PC-9 (cell line): ENCODE results near the gene MCM7. TPM values are rescaled to one million over a fixed set of nuclear protein-coding genes. Genes with fewer than 3 reads are reported as not detected.

ENCODE experiments used
- BruUV-seq: library from RNA; stranded (reverse); fragments of 400-500 nt; replicated peaks from 2 replicates; lab custom pipeline; 2021; lab: Mats Ljungman, UMichigan
- CTCF ChIA-PET: fragments of 300-600 bp; sonication (Branson Sonifier 250); formaldehyde crosslinking; loops from one replicate; lab custom pipeline; 2022; ENCODE audit warnings: antibody characterized with exemption; lab: Charles Lee
- POLR2A ChIA-PET: fragments of 300-600 bp; sonication (Branson Sonifier 250); formaldehyde crosslinking; loops from one replicate; lab custom pipeline; 2022; ENCODE audit warnings: antibody characterized with exemption; ENCODE audit not compliant: unreplicated experiment; lab: Charles Lee
- DNase-seq, 2 experiments: peaks; one replicate each; pipeline versions ENCODE4 v3.0.0 to v3.0.0-alpha.2; 2015 to 2022; ENCODE audit warnings: mixed read lengths in 1 of 2
- H2AFZ ChIP-seq: fragments of 200-600 bp; sonication (generic); 2 replicates; pipeline ENCODE4 v1.8.1; 2017; ENCODE audit warnings: antibody characterized with exemption
- H3F3A ChIP-seq: fragments of 200-600 bp; sonication (generic); 2 replicates; pipeline ENCODE4 v1.8.1; 2017; ENCODE audit warnings: antibody characterized with exemption, mild to moderate bottlenecking, low read depth; ENCODE audit not compliant: insufficient read depth
- H3K27ac ChIP-seq: fragments of 200-600 bp; sonication (generic); 2 replicates; pipeline ENCODE4 v1.6.1; 2016; ENCODE audit warnings: mixed run types
- H3K27me3 ChIP-seq: fragments of 200-600 bp; sonication (generic); 2 replicates; pipeline ENCODE4 v1.6.1; 2016; ENCODE audit warnings: low read depth, mixed run types; ENCODE audit not compliant: insufficient read depth
- H3K36me3 ChIP-seq: fragments of 200-600 bp; sonication (generic); 2 replicates; pipeline ENCODE4 v1.6.1; 2016; ENCODE audit warnings: low read depth, mixed run types
- H3K4me1 ChIP-seq: fragments of 200-600 bp; sonication (generic); replicated peaks from 2 replicates; pipeline ENCODE4 v1.6.1; 2016; ENCODE audit warnings: mixed run types; ENCODE audit not compliant: insufficient read depth
- H3K4me2 ChIP-seq: fragments of 200-600 bp; sonication (generic); 2 replicates; pipeline ENCODE4 v1.6.1; 2017; ENCODE audit warnings: mixed run types
- H3K4me3 ChIP-seq: fragments of 200-600 bp; sonication (generic); 2 replicates; pipeline ENCODE4 v1.6.1; 2016; ENCODE audit warnings: mixed run types
- H3K79me2 ChIP-seq: fragments of 200-600 bp; sonication (generic); 2 replicates; pipeline ENCODE4 v1.6.1; 2017; ENCODE audit warnings: low read depth, mixed run types
- H3K9me2 ChIP-seq: fragments of 200-600 bp; sonication (generic); 2 replicates; pipeline ENCODE4 v1.8.1; 2017; ENCODE audit warnings: mild to moderate bottlenecking; ENCODE audit not compliant: insufficient read depth
- H3K9me3 ChIP-seq: fragments of 200-600 bp; sonication (generic); 2 replicates; pipeline ENCODE4 v1.8.1; 2016; ENCODE audit warnings: low read depth; ENCODE audit not compliant: insufficient read depth
- H4K20me1 ChIP-seq: fragments of 200-600 bp; sonication (generic); 2 replicates; pipeline ENCODE4 v1.8.1; 2017; ENCODE audit not compliant: insufficient read depth
- CTCF ChIP-seq: fragments of 200-600 bp; sonication (generic); conservative IDR thresholded peaks from 2 replicates; pipeline ENCODE4 v1.6.1; 2017; ENCODE audit warnings: mixed run types, antibody characterized with exemption, mild to moderate bottlenecking, moderate library complexity
- EZH2 ChIP-seq: fragments of 200-600 bp; sonication (generic); IDR thresholded peaks from 2 replicates; pipeline ENCODE4 v1.8.0; 2017; ENCODE audit warnings: antibody characterized with exemption, low read depth
- intact Hi-C: fragments of 100-400 bp; cut with micrococcal nuclease; formaldehyde crosslinking; loops from one replicate; pipeline ENCODE4 v1.10.0; 2022; ENCODE audit not compliant: unreplicated experiment
- total RNA-seq: library from RNA; stranded (reverse); gene quantifications from 2 replicates; pipeline ENCODE4 v1.2.3, GENCODE V29; 2021

Gene MCM7
- total RNA-seq, 1 experiment from 2014 or later: 238 TPM

- DNase-seq: peak in 1 of 2 experiments; percentile 53
- H3K27me3 ChIP-seq: no peaks in the 10 kb centered on the region
- TSS peak; percentile 62 for BruUV-seq
- no peaks in the 10 kb centered on the region for H3K9me2 ChIP-seq
- H3K79me2 ChIP-seq: no peaks in the 10 kb centered on the region
- TF ChIP-seq CTCF (no peak), EZH2 (no peak)
- CTCF ChIA-PET: interaction anchor here (0.5 kb wide), 1 partner anchor 10 kb away, joined by 18 read pairs; no protein-coding TSS in a partner anchor
- H3F3A ChIP-seq: peaks cover 7% of the 10 kb centered on the region; the same call in 1 of the 2 replicates
- H3K9me3 ChIP-seq: no peaks in the 10 kb centered on the region
- no peaks in the 10 kb centered on the region for H3K36me3 ChIP-seq
- H3K4me3 ChIP-seq: peak overlapping the region; percentile 76
- H3K4me2 ChIP-seq: peak overlapping the region; percentile 87
- peaks cover 5% of the 10 kb centered on the region; the same call in 1 of the 2 replicates for H3K4me1 ChIP-seq
- no peaks in the 10 kb centered on the region for H4K20me1 ChIP-seq
- POLR2A ChIA-PET: interaction anchor here (0.6 kb wide), 1 partner anchor 25 kb away, joined by 3 read pairs; no protein-coding TSS in a partner anchor
- H2AFZ ChIP-seq: peak overlapping the region; percentile 89
- no peak overlapping the region for H3K27ac ChIP-seq
- intact Hi-C loops: loop anchor here (1.0 kb wide), 1 partner anchor 19 kb away; the partner anchor contains the start of genes AP4M1 and MCM7
These were observed 19.0 kb upstream of the MCM7 start for GRCh38 chr7:100119970-100120732.

GRCh38 chr7:100119072-100119969, 18.1 kb upstream of the MCM7 start, which contains the start of the genes CNPY4 and TAF6:
TSS of gene CNPY4 (plus strand) at chr7:100119634. CDS start at chr7:100119745, 111 bp downstream.
TSS of gene TAF6 (minus strand) at chr7:100119358. CDS start at chr7:100114209, 5,149 bp downstream.
- no TSS peak for BruUV-seq
- H3K27ac ChIP-seq: peak within 1 kb of the TSS; percentile 52
- intact Hi-C loops: loop anchor here (1.0 kb wide), 1 partner anchor 18 kb away; the partner anchor contains the start of genes AP4M1 and MCM7
- no peaks in the 10 kb centered on the region; the same call in 1 of the 2 replicates for H3F3A ChIP-seq
- no peaks in the 10 kb centered on the region for H3K79me2 ChIP-seq
- no peaks in the 10 kb centered on the region for H3K9me2 ChIP-seq
- H3K27me3 ChIP-seq: no peaks in the 10 kb centered on the region
- ChIA-PET CTCF (no interaction called here), POLR2A (interaction anchor here (0.6 kb wide), 1 partner anchor 25 kb away, joined by 3 read pairs; no protein-coding TSS in a partner anchor)
- peak within 1 kb of the TSS; percentile 76 for H3K4me3 ChIP-seq
- no peaks in the 10 kb centered on the region for H4K20me1 ChIP-seq
- peak; percentile 86 to 96 for DNase-seq
- peak within 1 kb of the TSS; percentile 89 for H2AFZ ChIP-seq
- H3K4me2 ChIP-seq: peak within 1 kb of the TSS; percentile 87
- H3K36me3 ChIP-seq: no peaks in the 10 kb centered on the region
- H3K4me1 ChIP-seq: peaks cover 5% of the 10 kb centered on the region; the same call in 1 of the 2 replicates
- H3K9me3 ChIP-seq: no peaks in the 10 kb centered on the region
- no peak for TF ChIP-seq EZH2
- no peak for TF ChIP-seq CTCF
